Stimulated activated CD8-positive, alpha-beta memory T cell treated with anti-CD3 and anti-CD28 coated beads, Interleukin-4, amount 100 ng/mL, for 24 hours (primary cell): Measurements from ENCODE around the gene HNF1B.

Experiments used
- DNase-seq: peaks from one replicate; pipeline ENCODE4 v3.0.0-alpha.2; 2020; ENCODE audit warnings: low read depth

The HNF1B gene

GRCh38 chr17:37671028-37671823 lies 73.6 kb downstream of the HNF1B start:
- no peak for DNase-seq

- DNase-seq: no peak
These were observed 77.8 kb downstream of the HNF1B start for GRCh38 chr17:37667039-37667438.

GRCh38 chr17:37664214-37664613 lies 80.6 kb downstream of the HNF1B start:
- DNase-seq: no peak

GRCh38 chr17:37662353-37662752 lies 82.5 kb downstream of the HNF1B start:
- DNase-seq: no peak

GRCh38 chr17:37661400-37662014 lies 83.4 kb downstream of the HNF1B start:
- no peak for DNase-seq

GRCh38 chr17:37659925-37660324 lies 84.9 kb downstream of the HNF1B start:
- no peak for DNase-seq

- DNase-seq: no peak
These were observed 87.7 kb downstream of the HNF1B start for GRCh38 chr17:37657202-37657601.

- DNase-seq: no peak
These were observed 93.0 kb downstream of the HNF1B start for GRCh38 chr17:37651849-37652248.

- no peak for DNase-seq
These were observed 94.3 kb downstream of the HNF1B start for GRCh38 chr17:37650419-37651003.

- DNase-seq: no peak
These were observed 96.3 kb downstream of the HNF1B start for GRCh38 chr17:37648555-37648954.

GRCh38 chr17:37647856-37648255 lies 97.0 kb downstream of the HNF1B start:
- DNase-seq: no peak

GRCh38 chr17:37643869-37644268 lies 101.0 kb downstream of the HNF1B start:
- no peak for DNase-seq

GRCh38 chr17:37643118-37643766 lies 101.6 kb downstream of the HNF1B start, which contains the start of gene DDX52:
DDX52 (minus strand) TSS chr17:37643446; CDS start chr17:37643420, 26 bp downstream.
- DNase-seq: peak; percentile 85

- DNase-seq: no peak
These were observed 102.2 kb downstream of the HNF1B start for GRCh38 chr17:37642681-37643080.

GRCh38 chr17:37640015-37640414 lies 104.8 kb downstream of the HNF1B start:
- no peak for DNase-seq

- no peak for DNase-seq
These were observed 106.9 kb downstream of the HNF1B start for GRCh38 chr17:37637956-37638355.
